NAMALWA (cell line): Measurements from ENCODE around the gene DGKE.

ENCODE experiments used
- DNase-seq: peaks from one replicate; pipeline ENCODE4 v3.0.0-alpha.2; 2015; ENCODE audit warnings: low spot score

Gene DGKE

GRCh38 chr17:56914581-56915273, 80.8 kb downstream of the DGKE start:
- no peak for DNase-seq

- DNase-seq = no peak
Observed at GRCh38 chr17:56917559-56918296, 83.8 kb downstream of the DGKE start.

- no peak for DNase-seq
Observed at GRCh38 chr17:56918916-56919315, 85.0 kb downstream of the DGKE start.
